Measurements from ENCODE around the gene FARP1.

Gene FARP1

GRCh38 chr13:98276486-98276885, 133.6 kb downstream of the FARP1 start:
- Histone ChIP-seq H3K9ac (ENCODE audit: low read length) (no peak overlapping the region), H3K27me3 (ENCODE audit: control insufficient read depth, insufficient read depth, low read length) (no peaks in the 10 kb centered on the region), H3K4me1 (ENCODE audit: control insufficient read depth, insufficient read depth, low read length) (peaks cover 5% of the 10 kb centered on the region), H3K36me3 (ENCODE audit: control insufficient read depth, insufficient read depth, low read length) (no peaks in the 10 kb centered on the region), H3K4me3 (ENCODE audit: low read length) (no peak overlapping the region), H3K9me3 (ENCODE audit: control insufficient read depth, low read length) (no peaks in the 10 kb centered on the region)

- no peaks in the 10 kb centered on the region for H3K27me3 ChIP-seq (ENCODE audit: control insufficient read depth, insufficient read depth, low read length)
- peaks cover 5% of the 10 kb centered on the region for H3K4me1 ChIP-seq (ENCODE audit: control insufficient read depth, insufficient read depth, low read length)
- H3K4me3 ChIP-seq (ENCODE audit: low read length) = no peak overlapping the region
- H3K9ac ChIP-seq (ENCODE audit: low read length) = no peak overlapping the region
- H3K36me3 ChIP-seq (ENCODE audit: control insufficient read depth, insufficient read depth, low read length) = no peaks in the 10 kb centered on the region
- H3K9me3 ChIP-seq (ENCODE audit: control insufficient read depth, low read length) = no peaks in the 10 kb centered on the region
These were observed 135.3 kb downstream of the FARP1 start for GRCh38 chr13:98278068-98278724.

GRCh38 chr13:98279473-98280175, 136.7 kb downstream of the FARP1 start:
- H3K9ac ChIP-seq (ENCODE audit: low read length) = no peak overlapping the region
- no peaks in the 10 kb centered on the region for H3K27me3 ChIP-seq (ENCODE audit: control insufficient read depth, insufficient read depth, low read length)
- no peaks in the 10 kb centered on the region for H3K9me3 ChIP-seq (ENCODE audit: control insufficient read depth, low read length)
- H3K36me3 ChIP-seq (ENCODE audit: control insufficient read depth, insufficient read depth, low read length) = no peaks in the 10 kb centered on the region
- H3K4me3 ChIP-seq (ENCODE audit: low read length) = no peak overlapping the region
- H3K4me1 ChIP-seq (ENCODE audit: control insufficient read depth, insufficient read depth, low read length) = peaks cover 5% of the 10 kb centered on the region

- no peaks in the 10 kb centered on the region for H3K36me3 ChIP-seq (ENCODE audit: control insufficient read depth, insufficient read depth, low read length)
- no peak overlapping the region for H3K9ac ChIP-seq (ENCODE audit: low read length)
- no peak overlapping the region for H3K4me3 ChIP-seq (ENCODE audit: low read length)
- H3K27me3 ChIP-seq (ENCODE audit: control insufficient read depth, insufficient read depth, low read length) = no peaks in the 10 kb centered on the region
- peaks cover 5% of the 10 kb centered on the region for H3K4me1 ChIP-seq (ENCODE audit: control insufficient read depth, insufficient read depth, low read length)
- no peaks in the 10 kb centered on the region for H3K9me3 ChIP-seq (ENCODE audit: control insufficient read depth, low read length)
These were observed 137.2 kb downstream of the FARP1 start for GRCh38 chr13:98280176-98280510.

GRCh38 chr13:98284679-98285078, 141.8 kb downstream of the FARP1 start:
- H3K9ac ChIP-seq (ENCODE audit: low read length) = no peak overlapping the region

GRCh38 chr13:98285317-98285716, 142.4 kb downstream of the FARP1 start:
- Histone ChIP-seq H3K9ac (ENCODE audit: low read length) (no peak overlapping the region), H3K27me3 (ENCODE audit: control insufficient read depth, insufficient read depth, low read length) (no peaks in the 10 kb centered on the region), H3K9me3 (ENCODE audit: control insufficient read depth, low read length) (no peaks in the 10 kb centered on the region), H3K4me1 (ENCODE audit: control insufficient read depth, insufficient read depth, low read length) (no peaks in the 10 kb centered on the region), H3K36me3 (ENCODE audit: control insufficient read depth, insufficient read depth, low read length) (no peaks in the 10 kb centered on the region), H3K4me3 (ENCODE audit: low read length) (no peak overlapping the region)

More at GRCh38 chr13:98284679-98285078, 141.8 kb downstream of the FARP1 start:
- Histone ChIP-seq H3K4me1 (ENCODE audit: control insufficient read depth, insufficient read depth, low read length) (no peaks in the 10 kb centered on the region), H3K36me3 (ENCODE audit: control insufficient read depth, insufficient read depth, low read length) (no peaks in the 10 kb centered on the region), H3K4me3 (ENCODE audit: low read length) (no peak overlapping the region), H3K9me3 (ENCODE audit: control insufficient read depth, low read length) (no peaks in the 10 kb centered on the region), H3K27me3 (ENCODE audit: control insufficient read depth, insufficient read depth, low read length) (no peaks in the 10 kb centered on the region)

- Histone ChIP-seq H3K4me1 (ENCODE audit: control insufficient read depth, insufficient read depth, low read length) (no peaks in the 10 kb centered on the region), H3K9me3 (ENCODE audit: control insufficient read depth, low read length) (no peaks in the 10 kb centered on the region), H3K27me3 (ENCODE audit: control insufficient read depth, insufficient read depth, low read length) (no peaks in the 10 kb centered on the region), H3K9ac (ENCODE audit: low read length) (no peak overlapping the region), H3K36me3 (ENCODE audit: control insufficient read depth, insufficient read depth, low read length) (no peaks in the 10 kb centered on the region), H3K4me3 (ENCODE audit: low read length) (no peak overlapping the region)
These were observed 143.1 kb downstream of the FARP1 start for GRCh38 chr13:98285852-98286594.

GRCh38 chr13:98286799-98287198, 143.9 kb downstream of the FARP1 start:
- Histone ChIP-seq H3K4me1 (ENCODE audit: control insufficient read depth, insufficient read depth, low read length) (no peaks in the 10 kb centered on the region), H3K4me3 (ENCODE audit: low read length) (no peak overlapping the region), H3K9ac (ENCODE audit: low read length) (no peak overlapping the region), H3K36me3 (ENCODE audit: control insufficient read depth, insufficient read depth, low read length) (no peaks in the 10 kb centered on the region), H3K9me3 (ENCODE audit: control insufficient read depth, low read length) (no peaks in the 10 kb centered on the region), H3K27me3 (ENCODE audit: control insufficient read depth, insufficient read depth, low read length) (no peaks in the 10 kb centered on the region)

GRCh38 chr13:98288211-98288610, 145.3 kb downstream of the FARP1 start:
- no peak overlapping the region for H3K9ac ChIP-seq (ENCODE audit: low read length)
- H3K36me3 ChIP-seq (ENCODE audit: control insufficient read depth, insufficient read depth, low read length) = no peaks in the 10 kb centered on the region

GRCh38 chr13:98289339-98289945, 146.5 kb downstream of the FARP1 start:
- no peaks in the 10 kb centered on the region for H3K36me3 ChIP-seq (ENCODE audit: control insufficient read depth, insufficient read depth, low read length)
- H3K9me3 ChIP-seq (ENCODE audit: control insufficient read depth, low read length) = no peaks in the 10 kb centered on the region
- H3K9ac ChIP-seq (ENCODE audit: low read length) = no peak overlapping the region
- no peaks in the 10 kb centered on the region for H3K27me3 ChIP-seq (ENCODE audit: control insufficient read depth, insufficient read depth, low read length)
- peaks cover 18% of the 10 kb centered on the region for H3K4me1 ChIP-seq (ENCODE audit: control insufficient read depth, insufficient read depth, low read length)
- H3K4me3 ChIP-seq (ENCODE audit: low read length) = no peak overlapping the region

More at GRCh38 chr13:98288211-98288610, 145.3 kb downstream of the FARP1 start:
- no peak overlapping the region for H3K4me3 ChIP-seq (ENCODE audit: low read length)
- H3K4me1 ChIP-seq (ENCODE audit: control insufficient read depth, insufficient read depth, low read length) = peaks cover 8% of the 10 kb centered on the region
- H3K9me3 ChIP-seq (ENCODE audit: control insufficient read depth, low read length) = no peaks in the 10 kb centered on the region
- no peaks in the 10 kb centered on the region for H3K27me3 ChIP-seq (ENCODE audit: control insufficient read depth, insufficient read depth, low read length)

- no peak overlapping the region for H3K9ac ChIP-seq (ENCODE audit: low read length)
- H3K4me1 ChIP-seq (ENCODE audit: control insufficient read depth, insufficient read depth, low read length) = peaks cover 18% of the 10 kb centered on the region
- no peaks in the 10 kb centered on the region for H3K36me3 ChIP-seq (ENCODE audit: control insufficient read depth, insufficient read depth, low read length)
- no peak overlapping the region for H3K4me3 ChIP-seq (ENCODE audit: low read length)
- no peaks in the 10 kb centered on the region for H3K27me3 ChIP-seq (ENCODE audit: control insufficient read depth, insufficient read depth, low read length)
- no peaks in the 10 kb centered on the region for H3K9me3 ChIP-seq (ENCODE audit: control insufficient read depth, low read length)
These were observed 147.4 kb downstream of the FARP1 start for GRCh38 chr13:98290261-98290660.

- no peak overlapping the region for H3K4me3 ChIP-seq (ENCODE audit: low read length)
- H3K9me3 ChIP-seq (ENCODE audit: control insufficient read depth, low read length) = no peaks in the 10 kb centered on the region
- H3K9ac ChIP-seq (ENCODE audit: low read length) = no peak overlapping the region
- H3K4me1 ChIP-seq (ENCODE audit: control insufficient read depth, insufficient read depth, low read length) = peaks cover 18% of the 10 kb centered on the region
- H3K27me3 ChIP-seq (ENCODE audit: control insufficient read depth, insufficient read depth, low read length) = no peaks in the 10 kb centered on the region
- H3K36me3 ChIP-seq (ENCODE audit: control insufficient read depth, insufficient read depth, low read length) = no peaks in the 10 kb centered on the region
These were observed 148.8 kb downstream of the FARP1 start for GRCh38 chr13:98291658-98292057.

Measured in mucosa of stomach (tissue), 1 donor.